H1 (cell line): Measurements from ENCODE around the gene CD4. TPM values are rescaled to one million over a fixed set of nuclear protein-coding genes. Genes with fewer than 3 reads are reported as not detected.
A peak's percentile ranks its signal among the peaks of the same experiment; 100 is the strongest.

Source experiments
- CTCF ChIA-PET: fragments of 300-600 bp; sonication (Branson Sonifier 250); formaldehyde crosslinking; loops from one replicate; lab custom pipeline; 2021; ENCODE audit not compliant: partially characterized antibody; lab: Charles Lee
- POLR2A ChIA-PET: fragments of 300-600 bp; sonication (Branson Sonifier 250); formaldehyde crosslinking; loops from one replicate; lab custom pipeline; 2021; ENCODE audit warnings: inconsistent platforms; ENCODE audit not compliant: partially characterized antibody; lab: Charles Lee
- DNase-seq, 2 experiments: peaks; one replicate each; pipeline versions ENCODE4 v3.0.0 to v3.0.0-alpha.2; 2010 to 2022; ENCODE audit warnings: low spot score in 2 of 2, low read depth in 1 of 2, mixed read lengths in 1 of 2
- FAIRE-seq: peaks from 2 replicates; lab custom pipeline; 2011; peaks lifted over from hg19 to GRCh38; lab: Jason Lieb, UNC
- H2AFZ ChIP-seq: 2 replicates; pipeline ENCODE4 v1.8.1; 2012; ENCODE audit warnings: low read length, inconsistent platforms
- H2AK5ac ChIP-seq: 2 replicates; pipeline ENCODE4 v1.6.1; 2013; ENCODE audit warnings: low read depth, low read length
- H2BK120ac ChIP-seq: replicated peaks from 2 replicates; pipeline ENCODE3; 2013; ENCODE audit warnings: low read depth, low read length, inconsistent platforms
- H2BK12ac ChIP-seq: 2 replicates; pipeline ENCODE4 v1.6.1; 2013; ENCODE audit warnings: low read depth, low read length
- H2BK15ac ChIP-seq: 2 replicates; pipeline ENCODE4 v1.6.1; 2013; ENCODE audit warnings: low read length
- H2BK20ac ChIP-seq: 2 replicates; pipeline ENCODE4 v1.6.1; 2013; ENCODE audit warnings: low read length
- H2BK5ac ChIP-seq: 2 replicates; pipeline ENCODE4 v1.6.1; 2013; ENCODE audit warnings: low read depth, low read length
- H3K14ac ChIP-seq: 2 replicates; pipeline ENCODE4 v1.6.1; 2013; ENCODE audit warnings: inconsistent platforms; ENCODE audit not compliant: insufficient read length
- H3K18ac ChIP-seq: 2 replicates; pipeline ENCODE4 v1.6.1; 2013; ENCODE audit warnings: low read length; ENCODE audit errors: extremely low read depth
- H3K23ac ChIP-seq: 2 replicates; pipeline ENCODE4 v1.6.1; 2013; ENCODE audit warnings: inconsistent platforms; ENCODE audit not compliant: insufficient read length
- H3K23me2 ChIP-seq: 2 replicates; pipeline ENCODE4 v1.6.1; 2013; ENCODE audit warnings: low read depth, low read length
- H3K27ac ChIP-seq: 2 replicates; pipeline ENCODE4 v1.6.1; 2011; ENCODE audit warnings: low read depth, low read length, inconsistent platforms
- H3K27me3 ChIP-seq, 4 experiments: replicated peaks in 1 of 4; 1 replicate in 1 of 4; 2 replicates in 3 of 4; pipeline versions ENCODE4 v1.6.1 to v1.8.1; 2011 to 2013; ENCODE audit warnings: low read length in 3 of 4, mild to moderate bottlenecking in 3 of 4, inconsistent platforms in 2 of 4, mixed read lengths in 2 of 4, moderate library complexity in 1 of 4; ENCODE audit not compliant: control insufficient read depth in 3 of 4, insufficient read depth in 3 of 4; ENCODE audit errors: extremely low read depth in 1 of 4
- H3K36me3 ChIP-seq, 4 experiments: 2 replicates each; pipeline versions ENCODE4 v1.6.1 to v1.8.1; 2011 to 2013; ENCODE audit warnings: mild to moderate bottlenecking in 4 of 4, low read length in 3 of 4, moderate library complexity in 2 of 4, control low read depth in 1 of 4, inconsistent platforms in 1 of 4; ENCODE audit not compliant: insufficient read depth in 4 of 4, control insufficient read depth in 2 of 4
- H3K4ac ChIP-seq: replicated peaks from 2 replicates; pipeline ENCODE3; 2013; ENCODE audit warnings: low read length, low read depth, mixed read lengths, inconsistent platforms; ENCODE audit not compliant: insufficient read length
- H3K4me1 ChIP-seq, 4 experiments: replicated peaks in 1 of 4; 1 replicate in 1 of 4; 2 replicates in 3 of 4; pipeline versions ENCODE4 v1.6.1 to v1.8.1; 2011 to 2013; ENCODE audit warnings: low read length in 3 of 4, inconsistent platforms in 2 of 4, mixed read lengths in 1 of 4; ENCODE audit not compliant: insufficient read depth in 4 of 4, control insufficient read depth in 3 of 4
- H3K4me2 ChIP-seq, 2 experiments: 2 replicates each; pipeline versions ENCODE4 v1.6.1 to v1.8.1; 2011 to 2013; ENCODE audit warnings: low read depth in 2 of 2, low read length in 2 of 2, control low read depth in 1 of 2, inconsistent platforms in 1 of 2, mild to moderate bottlenecking in 1 of 2; ENCODE audit not compliant: insufficient read depth in 1 of 2
- H3K4me3 ChIP-seq, 4 experiments: fragments of 200-600, 300-600 bp in 1 of 4; sonication (generic), shearing (Covaris generic), sonication (Bioruptor Twin) in 1 of 4; 2 replicates each; pipeline versions ENCODE4 v1.5.1 to v1.8.1; 2011 to 2016; ENCODE audit warnings: low read length in 4 of 4, low read depth in 3 of 4, control low read depth in 2 of 4, inconsistent platforms in 2 of 4, mild to moderate bottlenecking in 2 of 4, mixed read lengths in 1 of 4, moderate library complexity in 1 of 4; ENCODE audit not compliant: insufficient read depth in 2 of 4; ENCODE audit errors: extremely low read depth in 1 of 4
- H3K56ac ChIP-seq: replicated peaks from 2 replicates; pipeline ENCODE3; 2013; ENCODE audit warnings: low read depth, mild to moderate bottlenecking, mixed read lengths, low read length, inconsistent platforms; ENCODE audit not compliant: insufficient read length
- H3K79me1 ChIP-seq: 2 replicates; pipeline ENCODE4 v1.6.1; 2013; ENCODE audit warnings: low read depth, low read length, control low read depth
- H3K79me2 ChIP-seq, 2 experiments: 2 replicates each; pipeline versions ENCODE4 v1.6.1 to v1.8.1; 2012 to 2013; ENCODE audit warnings: low read length in 2 of 2, mild to moderate bottlenecking in 2 of 2, inconsistent platforms in 1 of 2; ENCODE audit not compliant: insufficient read depth in 2 of 2, control insufficient read depth in 1 of 2
- H3K9ac ChIP-seq, 4 experiments: replicated peaks in 1 of 4; 1 replicate in 1 of 4; 2 replicates in 3 of 4; pipeline versions ENCODE4 v1.6.1 to v1.8.1; 2011 to 2013; ENCODE audit warnings: low read depth in 3 of 4, low read length in 3 of 4, control low read depth in 2 of 4, mild to moderate bottlenecking in 2 of 4, moderate library complexity in 2 of 4, inconsistent platforms in 1 of 4; ENCODE audit errors: extremely low read depth in 1 of 4
- H3K9me3 ChIP-seq, 2 experiments: 2 replicates each; pipeline versions ENCODE4 v1.6.1 to v1.8.1; 2012 to 2013; ENCODE audit warnings: mild to moderate bottlenecking in 2 of 2, moderate library complexity in 2 of 2, control low read depth in 1 of 2, inconsistent platforms in 1 of 2, low read depth in 1 of 2, low read length in 1 of 2, mixed read lengths in 1 of 2; ENCODE audit not compliant: insufficient read depth in 2 of 2
- H4K20me1 ChIP-seq, 2 experiments: replicated peaks in 1 of 2; 2 replicates each; pipeline versions ENCODE3 to v1.8.1; 2011 to 2013; ENCODE audit warnings: inconsistent platforms in 2 of 2, low read length in 2 of 2, mild to moderate bottlenecking in 1 of 2; ENCODE audit not compliant: insufficient read depth in 2 of 2, control insufficient read depth in 1 of 2
- H4K5ac ChIP-seq: 2 replicates; pipeline ENCODE4 v1.6.1; 2013; ENCODE audit warnings: low read length, low read depth, mixed read lengths, inconsistent platforms; ENCODE audit not compliant: insufficient read length
- H4K8ac ChIP-seq: 2 replicates; pipeline ENCODE4 v1.8.0; 2013; ENCODE audit warnings: mild to moderate bottlenecking, moderate library complexity, low read length, inconsistent platforms; ENCODE audit not compliant: insufficient read depth; ENCODE audit errors: extremely low read depth
- H4K91ac ChIP-seq: replicated peaks from 2 replicates; pipeline ENCODE3; 2013; ENCODE audit warnings: low read length, mixed read lengths, inconsistent platforms; ENCODE audit not compliant: insufficient read length
- ASH2L ChIP-seq: fragments of 200-600, 300-600 bp; sonication (generic); IDR thresholded peaks from one replicate; pipeline ENCODE4 v1.7.1; 2017; ENCODE audit warnings: low read length
- MAX ChIP-seq: IDR thresholded peaks from 2 replicates; pipeline ENCODE4 v1.6.1; 2012; ENCODE audit warnings: inconsistent platforms
- RAD21 ChIP-seq, 2 experiments: IDR thresholded peaks in 1 of 2; conservative IDR thresholded peaks in 1 of 2; 2 replicates each; pipeline ENCODE4 v1.6.1; 2011; ENCODE audit warnings: low read depth in 2 of 2, low read length in 2 of 2, improper control_type of control experiment in 1 of 2, inconsistent platforms in 1 of 2, mild to moderate bottlenecking in 1 of 2, moderate library complexity in 1 of 2
- RNF2 ChIP-seq: fragments of 200-900, 300-1000 bp; sonication (generic); IDR thresholded peaks from 2 replicates; pipeline ENCODE4 v1.7.1; 2016; ENCODE audit warnings: borderline replicate concordance, low read depth, mild to moderate bottlenecking, antibody characterized with exemption, low read length; ENCODE audit not compliant: poor library complexity, severe bottlenecking; ENCODE audit errors: missing control alignments
- SAP30 ChIP-seq: fragments of 300-600 bp; sonication (generic); IDR thresholded peaks from 2 replicates; pipeline ENCODE4 v1.7.1; 2012; ENCODE audit warnings: low read length, moderate library complexity, mild to moderate bottlenecking, inconsistent platforms; ENCODE audit not compliant: insufficient read depth, insufficient replicate concordance
- ZNF274 ChIP-seq: IDR thresholded peaks from 2 replicates; pipeline ENCODE4 v1.7.0; 2012; ENCODE audit warnings: low read length, borderline replicate concordance; ENCODE audit errors: extremely low read depth
- WGBS, 2 experiments: shearing (Covaris generic) in 1 of 2; methylation state at CpG; one replicate each; pipeline versions ENCODE4 v1.1.6 to v1.1.7; 2013 to 2015; ENCODE audit warnings: low lambda C conversion rate in 2 of 2, mixed read lengths in 2 of 2, inconsistent platforms in 1 of 2, low coverage in 1 of 2, missing lambda C conversion rate in 1 of 2; ENCODE audit not compliant: insufficient replicate concordance in 2 of 2, insufficient coverage in 1 of 2, insufficient read length in 1 of 2; ENCODE audit errors: extremely low coverage in 1 of 2, missing lambda C conversion rate in 1 of 2; 5-methylcytosine and 5-hydroxymethylcytosine counted together
- polyA plus RNA-seq, 7 experiments: library from polyadenylated mRNA; depleted of rRNA in 3 of 7; stranded (reverse) in 5 of 7; unstranded in 2 of 7; fragments of >200 nt in 5 of 7; fragments of 200-250 nt in 2 of 7; gene quantifications; 1 replicate in 5 of 7; 2 replicates in 1 of 7; 4 replicates in 1 of 7; pipeline versions ENCODE4 v1.2.1 to v1.2.3, GENCODE V29; 2011 to 2013; ENCODE audit warnings: missing spikeins in 2 of 7, mixed read lengths in 2 of 7
- total RNA-seq: library from RNA; stranded (reverse); fragmentation: NEBNext Ultra II Directional; extraction: Animal tissue kit (Norgen Biotek cat#: 25700); gene quantifications from 2 replicates; pipeline ENCODE4 v1.2.1, GENCODE V29; 2021

CD4 gene
- total and polyA plus RNA-seq, 2 of the 8 experiments (the other 6 are each of a cell fraction or from before 2014, with no cell fraction given), result 3.4 to 5.1 TPM

DNA sequence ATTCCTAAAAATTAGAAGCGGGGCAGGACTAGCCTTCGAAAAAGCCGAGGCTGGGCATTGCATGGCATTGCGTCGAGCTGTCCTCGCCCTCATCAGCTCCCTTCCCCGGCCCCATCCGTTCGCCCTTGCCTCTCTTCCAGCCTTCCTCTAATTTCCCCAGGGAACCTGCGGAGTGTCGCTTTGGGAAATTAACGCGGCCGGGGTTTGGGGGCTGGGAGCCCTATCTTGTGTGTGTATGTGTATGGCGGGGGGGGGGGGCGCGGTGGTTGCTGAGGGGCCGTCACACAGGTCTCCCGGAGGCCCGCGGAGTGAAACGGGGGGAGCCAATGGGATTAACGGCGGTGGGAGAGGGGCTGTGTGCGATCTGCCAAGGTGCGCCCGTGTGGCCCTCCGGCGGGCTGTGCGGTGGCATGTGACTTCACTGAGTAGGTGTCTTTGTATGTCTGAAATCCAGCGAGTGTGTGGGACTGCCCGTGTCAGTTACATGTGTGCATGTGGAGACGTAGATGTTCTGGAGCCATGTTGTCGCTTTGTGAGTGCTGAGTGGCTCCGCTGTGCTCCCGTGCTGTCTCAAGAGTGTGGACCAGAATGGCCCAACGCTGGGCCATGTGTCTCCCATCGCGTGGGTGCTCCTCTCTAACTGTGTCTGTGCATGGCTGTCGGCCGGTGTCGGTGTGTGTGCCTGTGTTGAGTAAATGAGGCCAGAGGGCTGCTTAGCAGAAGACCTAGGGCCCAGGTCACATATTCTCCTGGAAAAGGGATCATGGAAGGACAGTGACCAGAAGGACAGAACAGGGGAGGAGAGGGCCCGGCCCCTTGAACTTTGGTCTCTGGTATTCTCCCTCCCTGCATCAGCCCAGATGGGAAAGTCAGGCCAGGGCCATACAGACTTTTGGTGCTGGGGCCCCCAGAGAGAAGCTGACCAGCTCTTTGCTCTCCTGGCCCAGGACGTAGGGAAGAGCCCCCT is 21.7 kb upstream of the CD4 start:
- Histone ChIP-seq H3K56ac (peak overlapping the region; percentile 50), H2BK15ac (no peak overlapping the region; the same call in 1 of the 2 replicates), H3K4ac (peak overlapping the region; percentile 17), H4K8ac (no peak overlapping the region), H3K23ac (no peak overlapping the region), H3K18ac (peak overlapping the region; percentile 75), H4K91ac (peak overlapping the region; percentile 58), H4K20me1 (peaks cover 6 to 20% of the 10 kb centered on the region in 2 experiments), H2BK20ac (no peak overlapping the region; the same call in 1 of the 2 replicates), H2BK120ac (no peak overlapping the region), H2AK5ac (peak overlapping the region; percentile 68), H3K79me1 (0 out of 2 replicates have a peak, but pooled peaks cover 2% of the 10 kb centered on the region), H3K4me1 (peaks cover 11 to 36% (median 24%) of the 10 kb centered on the region in 4 experiments), H3K9ac (peak overlapping the region; percentile 53 to 86 (median 72)), H3K14ac (no peak overlapping the region), H3K36me3 (peaks cover 0 to 23% (median 5%) of the 10 kb centered on the region in 4 experiments; a peak in 6 of 8 replicates), H3K4me3 (peak overlapping the region; percentile 83 to 98 (median 87)), H3K23me2 (peaks cover 13% of the 10 kb centered on the region), H3K27me3 (peaks cover 0 to 1% (median under 1%) of the 10 kb centered on the region in 4 experiments; a peak in 5 of 7 replicates), H2BK5ac (peak overlapping the region; percentile 71; the same call in 1 of the 2 replicates), H3K9me3 (no peaks in the 10 kb centered on the region), H2AFZ (no peak overlapping the region), H3K27ac (no peak overlapping the region), H2BK12ac (peak overlapping the region; percentile 82; the same call in 1 of the 2 replicates), H3K4me2 (peak overlapping the region; percentile 88 to 100), H3K79me2 (peaks cover 4 to 25% of the 10 kb centered on the region in 2 experiments; a peak in 2 of 4 replicates), H4K5ac (peak overlapping the region; percentile 12)
- 2% methylated on average over 37 of the region's 44 CpGs; no CpG with 5 or more reads in 1 of the 2 experiments for WGBS, 2 experiments
- POLR2A ChIA-PET, result interaction anchor here (0.7 to 11.6 kb wide), 21 partner anchors 10 to 171 kb away, joined by 3 to 151 read pairs (median 8); partner anchors contain the start of genes CD4, CDCA3, GNB3 and GPR162
- DNase-seq, result no peak
- TF ChIP-seq ZNF274 (no peak), SAP30 (no peak), RAD21 (IDR thresholded peaks at IDR 0.05 in 1 of 2, conservative IDR thresholded peaks at IDR 0.05 in 1 of 2; ENCODE audit: low read depth in 2 of 2, low read length in 2 of 2) (no peak), RNF2 (no peak), MAX (0 out of 2 replicates have a peak, but pooled peaks have one; percentile 18), ASH2L (peak; percentile 22)
- no peak for FAIRE-seq
- CTCF ChIA-PET, result interaction anchor here (1.1 to 29.6 kb wide), 10 partner anchors 12 to 154 kb away, joined by 3 to 532 read pairs (median 4); partner anchors contain the start of genes GNB3, GPR162, MLF2 and P3H3
